ENCODE results near the gene CERS6. TPM values are rescaled to one million over a fixed set of nuclear protein-coding genes. Genes with fewer than 3 reads are reported as not detected.

Gene CERS6
- total and polyA plus RNA-seq, 11 donors = 22.1 to 78.0 (median 62.2) TPM

- 14 to 22% (median 19%) methylated on average over 17 of the region's 17 CpGs for WGBS, 4 donors
- no peaks in the 10 kb centered on the region for H3K36me3 ChIP-seq
- DNase-seq = no peak
- TF ChIP-seq, protein P1, sequence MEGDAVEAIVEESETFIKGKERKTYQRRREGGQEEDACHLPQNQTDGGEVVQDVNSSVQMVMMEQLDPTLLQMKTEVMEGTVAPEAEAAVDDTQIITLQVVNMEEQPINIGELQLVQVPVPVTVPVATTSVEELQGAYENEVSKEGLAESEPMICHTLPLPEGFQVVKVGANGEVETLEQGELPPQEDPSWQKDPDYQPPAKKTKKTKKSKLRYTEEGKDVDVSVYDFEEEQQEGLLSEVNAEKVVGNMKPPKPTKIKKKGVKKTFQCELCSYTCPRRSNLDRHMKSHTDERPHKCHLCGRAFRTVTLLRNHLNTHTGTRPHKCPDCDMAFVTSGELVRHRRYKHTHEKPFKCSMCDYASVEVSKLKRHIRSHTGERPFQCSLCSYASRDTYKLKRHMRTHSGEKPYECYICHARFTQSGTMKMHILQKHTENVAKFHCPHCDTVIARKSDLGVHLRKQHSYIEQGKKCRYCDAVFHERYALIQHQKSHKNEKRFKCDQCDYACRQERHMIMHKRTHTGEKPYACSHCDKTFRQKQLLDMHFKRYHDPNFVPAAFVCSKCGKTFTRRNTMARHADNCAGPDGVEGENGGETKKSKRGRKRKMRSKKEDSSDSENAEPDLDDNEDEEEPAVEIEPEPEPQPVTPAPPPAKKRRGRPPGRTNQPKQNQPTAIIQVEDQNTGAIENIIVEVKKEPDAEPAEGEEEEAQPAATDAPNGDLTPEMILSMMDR (IDR thresholded peaks at IDR 0.05) = no peak
- TF ChIP-seq POLR2A (IDR thresholded peaks at IDR 0.05) = no peak
- peak overlapping the region; percentile 67 to 95 (median 86) for H3K4me3 ChIP-seq
- no peaks in the 10 kb centered on the region for H3K27me3 ChIP-seq
- H3K9me3 ChIP-seq = peaks cover 0 to 7% (median 0%) of the 10 kb centered on the region in 12 donors
- ATAC-seq = no peak
- intact Hi-C loops (cut with DNase I) = loop anchor here in 6 of 10 donors (2.0 to 10.0 kb wide), 11 partner anchors 60 to 297 kb away; no protein-coding TSS in a partner anchor
- H3K27ac ChIP-seq = peak overlapping the region; percentile 80 to 97 (median 88)
- peaks cover 0 to 44% (median 11%) of the 10 kb centered on the region in 12 donors for H3K4me1 ChIP-seq
Measured at GRCh38 chr2:168457190-168457895, 1.3 kb downstream of the CERS6 start.

- 22 to 36% (median 29%) methylated on average over 1 of the region's 1 CpG for WGBS, 4 donors
- TF ChIP-seq POLR2A (IDR thresholded peaks at IDR 0.05) = no peak
- TF ChIP-seq, protein P1 (IDR thresholded peaks at IDR 0.05) = no peak
- intact Hi-C loops (cut with DNase I) = loop anchor here in 6 of 10 donors (5.0 to 10.0 kb wide), 10 partner anchors 59 to 297 kb away; no protein-coding TSS in a partner anchor
Measured at GRCh38 chr2:168458139-168458538, 2.1 kb downstream of the CERS6 start.

DNA sequence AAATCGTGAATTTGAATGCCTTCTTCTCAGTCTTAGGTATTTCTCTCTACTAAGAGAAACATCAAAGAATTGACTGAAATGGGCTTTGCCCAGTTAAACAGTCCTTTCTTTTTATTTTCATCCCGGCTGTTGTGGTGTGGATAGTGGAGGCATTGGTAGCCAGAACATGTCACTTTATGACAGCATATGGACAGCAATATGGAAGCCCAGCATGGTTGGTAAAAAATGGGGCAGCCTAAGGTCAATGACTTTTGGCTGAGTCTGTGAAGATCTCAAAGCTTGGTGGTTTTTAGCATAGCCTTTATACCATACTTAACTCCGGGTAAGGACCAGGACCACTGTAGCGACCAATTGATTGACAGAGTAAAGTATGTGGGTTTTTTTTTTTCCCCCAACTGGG, 3.2 kb downstream of the CERS6 start:
- no peaks in the 10 kb centered on the region for H3K36me3 ChIP-seq
- H3K4me3 ChIP-seq = no peak overlapping the region
- H3K4me1 ChIP-seq = peaks cover 0 to 44% (median 11%) of the 10 kb centered on the region in 12 donors
- no peaks in the 10 kb centered on the region for H3K27me3 ChIP-seq
- no peak for ATAC-seq
- intact Hi-C loops (cut with DNase I) = loop anchor here in 6 of 10 donors (5.0 to 10.0 kb wide), 10 partner anchors 58 to 296 kb away; no protein-coding TSS in a partner anchor
- 76 to 94% (median 88%) methylated on average over 4 of the region's 4 CpGs for WGBS, 4 donors
- no peak for DNase-seq
- peaks cover 0 to 6% (median 0%) of the 10 kb centered on the region in 12 donors for H3K9me3 ChIP-seq
- TF ChIP-seq, protein P1 (IDR thresholded peaks at IDR 0.05) = no peak
- no peak for TF ChIP-seq POLR2A (IDR thresholded peaks at IDR 0.05)
- H3K27ac ChIP-seq = no peak overlapping the region

More at GRCh38 chr2:168458139-168458538, 2.1 kb downstream of the CERS6 start:
- no peaks in the 10 kb centered on the region for H3K27me3 ChIP-seq
- no peaks in the 10 kb centered on the region for H3K36me3 ChIP-seq
- DNase-seq (no peak), ATAC-seq (no peak)
- H3K4me1 ChIP-seq = peaks cover 0 to 44% (median 11%) of the 10 kb centered on the region in 12 donors
- H3K4me3 ChIP-seq = peak overlapping the region in 11 of 12 donors; percentile 75 to 95 (median 87)
- peaks cover 0 to 7% (median 0%) of the 10 kb centered on the region in 12 donors for H3K9me3 ChIP-seq
- H3K27ac ChIP-seq = peak overlapping the region in 3 of 12 donors; percentile 11 to 91 (median 80)

DNA sequence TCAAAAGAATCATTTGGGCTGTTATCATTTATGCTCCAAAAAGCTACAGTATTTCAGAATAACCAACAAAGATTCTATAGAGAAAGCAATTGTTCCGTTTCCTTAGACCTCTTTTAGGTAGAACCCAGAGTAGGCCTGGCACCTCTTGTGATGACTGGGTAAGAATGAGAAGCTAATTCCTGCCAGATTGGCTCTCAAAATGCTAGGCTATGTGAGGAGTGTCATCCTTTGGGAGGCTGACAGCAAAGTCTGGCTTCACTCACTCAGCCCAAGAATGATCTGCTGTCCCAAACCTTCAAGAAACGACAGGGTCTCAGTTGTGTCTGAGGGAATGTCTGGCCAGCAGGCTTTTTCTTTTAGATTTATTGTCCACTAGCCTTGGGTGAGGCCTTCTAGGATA, 4.5 kb downstream of the CERS6 start:
- peak overlapping the region in 1 of 12 donors; percentile 13 for H3K27ac ChIP-seq
- no peaks in the 10 kb centered on the region for H3K9me3 ChIP-seq
- H3K4me3 ChIP-seq = no peak overlapping the region
- no peaks in the 10 kb centered on the region for H3K36me3 ChIP-seq
- intact Hi-C loops (cut with DNase I) = loop anchor here in 1 of 10 donors (10.0 kb wide), 1 partner anchor 64 kb away; no protein-coding TSS in a partner anchor
- no peak for DNase-seq
- 53 to 64% (median 59%) methylated on average over 2 of the region's 2 CpGs for WGBS, 4 donors
- no peak for ATAC-seq
- no peaks in the 10 kb centered on the region for H3K27me3 ChIP-seq
- H3K4me1 ChIP-seq = peaks cover 0 to 52% (median 15%) of the 10 kb centered on the region in 12 donors
- no peak for TF ChIP-seq POLR2A (IDR thresholded peaks at IDR 0.05)
- TF ChIP-seq, protein P1 (IDR thresholded peaks at IDR 0.05) = no peak
